AG09309 (cell line): ENCODE results near the gene GLTP.
A peak's percentile ranks its signal among the peaks of the same experiment; 100 is the strongest.
"Not testable (repeated sequence)": the region's sequence is repeated elsewhere in the genome, so short reads cannot be mapped to it uniquely, and the experiment has no call there.

ENCODE experiments used
- DNase-seq: peaks from one replicate; pipeline ENCODE4 v3.0.0-alpha.2; 2010; ENCODE audit warnings: low read depth
- H3K4me3 ChIP-seq: 2 replicates; pipeline ENCODE4 v1.5.1; 2011; ENCODE audit warnings: mild to moderate bottlenecking, low read depth, low read length, moderate library complexity; ENCODE audit not compliant: control insufficient read depth
- TF ChIP-seq, protein P1 (sequence below): IDR thresholded peaks from 2 replicates; pipeline ENCODE4 v1.5.1; 2011; ENCODE audit warnings: mild to moderate bottlenecking, low read depth, low read length, inconsistent platforms; ENCODE audit not compliant: insufficient read depth, control insufficient read depth; ENCODE audit errors: missing control alignments

Gene GLTP

DNA sequence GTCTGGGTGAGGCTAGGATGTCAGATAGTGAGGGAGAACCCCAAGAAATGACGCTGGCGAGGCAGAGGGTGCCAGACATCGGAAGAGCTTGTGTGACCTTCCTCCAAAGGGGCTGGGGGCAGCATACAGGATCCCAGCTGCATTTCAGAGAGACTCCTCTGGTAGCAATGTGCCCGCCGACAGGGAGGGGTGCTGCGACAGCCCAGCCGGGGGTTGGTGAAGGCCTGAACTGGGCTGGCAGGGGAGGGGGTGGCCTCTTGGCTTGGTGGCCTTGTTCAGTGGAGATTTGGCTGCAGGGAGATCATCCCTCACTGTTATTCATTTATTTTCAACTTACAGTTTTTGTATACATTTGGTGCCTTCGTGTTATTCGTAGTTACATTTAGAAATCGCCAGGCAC lies 25.0 kb upstream of the GLTP start:
- TF ChIP-seq, protein P1, sequence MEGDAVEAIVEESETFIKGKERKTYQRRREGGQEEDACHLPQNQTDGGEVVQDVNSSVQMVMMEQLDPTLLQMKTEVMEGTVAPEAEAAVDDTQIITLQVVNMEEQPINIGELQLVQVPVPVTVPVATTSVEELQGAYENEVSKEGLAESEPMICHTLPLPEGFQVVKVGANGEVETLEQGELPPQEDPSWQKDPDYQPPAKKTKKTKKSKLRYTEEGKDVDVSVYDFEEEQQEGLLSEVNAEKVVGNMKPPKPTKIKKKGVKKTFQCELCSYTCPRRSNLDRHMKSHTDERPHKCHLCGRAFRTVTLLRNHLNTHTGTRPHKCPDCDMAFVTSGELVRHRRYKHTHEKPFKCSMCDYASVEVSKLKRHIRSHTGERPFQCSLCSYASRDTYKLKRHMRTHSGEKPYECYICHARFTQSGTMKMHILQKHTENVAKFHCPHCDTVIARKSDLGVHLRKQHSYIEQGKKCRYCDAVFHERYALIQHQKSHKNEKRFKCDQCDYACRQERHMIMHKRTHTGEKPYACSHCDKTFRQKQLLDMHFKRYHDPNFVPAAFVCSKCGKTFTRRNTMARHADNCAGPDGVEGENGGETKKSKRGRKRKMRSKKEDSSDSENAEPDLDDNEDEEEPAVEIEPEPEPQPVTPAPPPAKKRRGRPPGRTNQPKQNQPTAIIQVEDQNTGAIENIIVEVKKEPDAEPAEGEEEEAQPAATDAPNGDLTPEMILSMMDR, result no peak
- no peak for DNase-seq
- no peak overlapping the region for H3K4me3 ChIP-seq

DNA sequence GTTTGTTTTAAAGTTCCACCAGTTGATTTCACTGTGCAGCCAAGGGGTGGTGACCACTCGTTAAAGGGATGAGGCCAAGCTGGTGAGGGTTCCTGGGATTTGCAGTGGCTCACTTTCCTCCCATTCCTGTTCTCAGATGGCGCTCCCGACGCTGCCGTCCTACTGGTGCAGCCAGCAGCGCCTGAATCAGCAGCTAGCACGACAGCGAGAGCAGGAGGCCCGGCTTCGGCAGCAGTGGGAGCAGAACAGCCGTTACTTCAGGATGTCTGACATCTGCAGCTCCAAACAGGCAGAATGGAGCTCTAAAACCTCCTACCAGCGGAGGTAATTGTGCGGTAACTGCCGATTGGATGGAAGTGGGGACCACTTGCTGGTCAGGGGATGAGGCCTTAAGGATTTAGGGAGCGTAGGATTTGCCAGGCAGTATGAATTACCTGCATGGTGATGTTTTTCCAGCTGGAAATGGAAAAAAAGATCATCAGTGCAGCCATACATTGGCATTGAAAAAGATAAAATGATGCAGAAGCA lies 22.6 kb upstream of the GLTP start:
- no peak for DNase-seq
- TF ChIP-seq, protein P1, result no peak
- no peak overlapping the region for H3K4me3 ChIP-seq

GRCh38 chr12:109900752-109901580 lies 20.6 kb upstream of the GLTP start:
- TF ChIP-seq, protein P1, result no peak
- DNase-seq, result no peak

GRCh38 chr12:109899783-109900751 lies 19.7 kb upstream of the GLTP start, which contains the start of gene TCHP:
TSS of gene TCHP (plus strand) at chr12:109900274. CDS start at chr12:109903027, 2,753 bp downstream.
- TF ChIP-seq, protein P1, result peak; percentile 47
- peak within 1 kb of the TSS; percentile 81 for H3K4me3 ChIP-seq
- peak; percentile 46 for DNase-seq

More at GRCh38 chr12:109900752-109901580, 20.6 kb upstream of the GLTP start:
- H3K4me3 ChIP-seq, result peak overlapping the region; percentile 81

DNA sequence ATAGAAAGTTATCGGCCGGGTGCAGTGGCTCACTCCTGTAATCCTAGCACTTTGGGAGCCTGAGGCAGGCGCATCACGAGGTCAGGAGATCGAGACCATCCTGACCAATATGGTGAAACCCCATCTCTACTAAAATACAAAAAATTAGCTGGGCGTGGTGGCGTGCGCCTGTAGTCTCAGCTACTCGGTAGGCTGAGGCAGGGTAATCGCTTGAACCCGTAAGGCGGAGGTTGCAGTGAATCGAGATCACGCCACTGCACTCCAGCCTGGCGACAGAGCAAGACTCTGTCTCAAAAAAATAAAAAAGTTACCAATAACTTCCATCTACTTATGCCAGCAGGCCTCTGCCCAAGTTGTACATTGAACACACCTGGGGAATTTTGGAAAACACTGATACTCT lies 19.0 kb upstream of the GLTP start:
- peak overlapping the region; percentile 81 for H3K4me3 ChIP-seq
- DNase-seq, result not testable (repeated sequence)

GRCh38 chr12:109897029-109897428 lies 16.7 kb upstream of the GLTP start:
- TF ChIP-seq, protein P1, result no peak
- H3K4me3 ChIP-seq, result no peak overlapping the region
- DNase-seq, result no peak
